ENCODE results near the gene GIGYF2.

GRCh38 chr2:232833830-232834229, 136.7 kb downstream of the GIGYF2 start:
- TF ChIP-seq USF2 (IDR thresholded peaks at IDR 0.05; ENCODE audit: low read depth, low read length) (no peak), SMC3 (IDR thresholded peaks at IDR 0.05; ENCODE audit: low read depth, low read length) (no peak), CTCF (conservative IDR thresholded peaks at IDR 0.05; ENCODE audit: low read depth, low read length) (no peak), FOS (IDR thresholded peaks at IDR 0.05; ENCODE audit: low read depth, low read length) (no peak), NFE2L2 (IDR thresholded peaks at IDR 0.05; ENCODE audit: low read depth, low read length) (no peak)

All from IMR-90 (cell line).